PFSK-1 (cell line): ENCODE measurements around the gene TOP2A.

ENCODE experiments used
- FOXP2 ChIP-seq: optimal IDR thresholded peaks from 2 replicates; pipeline ENCODE3; 2011; ENCODE audit warnings: borderline replicate concordance, control low read depth, inconsistent platforms; ENCODE audit not compliant: insufficient read depth; ENCODE audit errors: extremely low read length, extremely low read depth
- POLR2AphosphoS5 ChIP-seq: IDR thresholded peaks from 2 replicates; pipeline ENCODE4 v1.6.1; 2012; ENCODE audit warnings: low read depth, mild to moderate bottlenecking, control low read depth, low read length, moderate library complexity
- SIN3A ChIP-seq: IDR thresholded peaks from 2 replicates; pipeline ENCODE4 v1.6.1; 2012; ENCODE audit warnings: mild to moderate bottlenecking, low read length, moderate library complexity, borderline replicate concordance; ENCODE audit not compliant: insufficient read depth
- TAF1 ChIP-seq: IDR thresholded peaks from 2 replicates; pipeline ENCODE4 v1.6.1; 2012; ENCODE audit warnings: low read length, control low read depth, borderline replicate concordance; ENCODE audit not compliant: insufficient read depth
- TF ChIP-seq, protein P1 (sequence below), 2 experiments: IDR thresholded peaks; 2 replicates each; pipeline versions ENCODE4 v1.6.1 to v1.8.0; 2011 to 2012; ENCODE audit warnings: low read depth in 2 of 2, low read length in 2 of 2, control low read depth in 1 of 2, inconsistent platforms in 1 of 2, mild to moderate bottlenecking in 1 of 2, moderate library complexity in 1 of 2; ENCODE audit not compliant: insufficient read depth in 1 of 2

DNA sequence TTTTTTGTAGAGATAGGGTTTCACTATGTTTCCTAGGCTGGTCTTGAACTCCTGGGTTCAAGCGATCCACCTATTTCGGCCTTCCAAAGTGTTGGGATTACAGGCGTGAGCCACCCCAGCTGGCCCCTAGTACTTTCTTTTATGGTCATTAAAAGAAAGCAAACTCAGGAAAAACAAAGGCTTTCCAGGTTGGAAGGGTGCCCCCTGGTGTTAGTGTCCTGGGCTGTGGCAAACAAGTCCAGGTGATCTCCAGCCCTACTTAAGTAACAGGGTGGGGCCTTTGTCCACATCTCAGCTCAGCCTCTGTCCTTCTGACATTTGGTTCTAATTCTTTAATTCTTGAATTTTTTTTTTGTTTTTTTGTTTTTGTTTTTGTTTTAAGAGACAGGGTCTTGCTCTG is 32.5 kb upstream of the TOP2A start:
- TF ChIP-seq TAF1 = no peak
- 0 out of 2 replicates have a peak, but pooled peaks have one; percentile 18 for TF ChIP-seq POLR2AphosphoS5
- no peak for TF ChIP-seq SIN3A
- TF ChIP-seq, protein P1, sequence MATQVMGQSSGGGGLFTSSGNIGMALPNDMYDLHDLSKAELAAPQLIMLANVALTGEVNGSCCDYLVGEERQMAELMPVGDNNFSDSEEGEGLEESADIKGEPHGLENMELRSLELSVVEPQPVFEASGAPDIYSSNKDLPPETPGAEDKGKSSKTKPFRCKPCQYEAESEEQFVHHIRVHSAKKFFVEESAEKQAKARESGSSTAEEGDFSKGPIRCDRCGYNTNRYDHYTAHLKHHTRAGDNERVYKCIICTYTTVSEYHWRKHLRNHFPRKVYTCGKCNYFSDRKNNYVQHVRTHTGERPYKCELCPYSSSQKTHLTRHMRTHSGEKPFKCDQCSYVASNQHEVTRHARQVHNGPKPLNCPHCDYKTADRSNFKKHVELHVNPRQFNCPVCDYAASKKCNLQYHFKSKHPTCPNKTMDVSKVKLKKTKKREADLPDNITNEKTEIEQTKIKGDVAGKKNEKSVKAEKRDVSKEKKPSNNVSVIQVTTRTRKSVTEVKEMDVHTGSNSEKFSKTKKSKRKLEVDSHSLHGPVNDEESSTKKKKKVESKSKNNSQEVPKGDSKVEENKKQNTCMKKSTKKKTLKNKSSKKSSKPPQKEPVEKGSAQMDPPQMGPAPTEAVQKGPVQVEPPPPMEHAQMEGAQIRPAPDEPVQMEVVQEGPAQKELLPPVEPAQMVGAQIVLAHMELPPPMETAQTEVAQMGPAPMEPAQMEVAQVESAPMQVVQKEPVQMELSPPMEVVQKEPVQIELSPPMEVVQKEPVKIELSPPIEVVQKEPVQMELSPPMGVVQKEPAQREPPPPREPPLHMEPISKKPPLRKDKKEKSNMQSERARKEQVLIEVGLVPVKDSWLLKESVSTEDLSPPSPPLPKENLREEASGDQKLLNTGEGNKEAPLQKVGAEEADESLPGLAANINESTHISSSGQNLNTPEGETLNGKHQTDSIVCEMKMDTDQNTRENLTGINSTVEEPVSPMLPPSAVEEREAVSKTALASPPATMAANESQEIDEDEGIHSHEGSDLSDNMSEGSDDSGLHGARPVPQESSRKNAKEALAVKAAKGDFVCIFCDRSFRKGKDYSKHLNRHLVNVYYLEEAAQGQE (IDR thresholded peaks at IDR 0.05; ENCODE audit: insufficient read depth in 1 of 2, low read depth in 2 of 2, low read length in 2 of 2) = no peak
- TF ChIP-seq FOXP2 = no peak
